Fibroblast of pulmonary artery (primary cell): ENCODE measurements around the gene TAPT1.
"Not testable (repeated sequence)": the region's sequence is repeated elsewhere in the genome, so short reads cannot be mapped to it uniquely, and the experiment has no call there.

Source experiments
- DNase-seq: peaks from one replicate; pipeline ENCODE4 v3.0.0-alpha.2; 2010; ENCODE audit warnings: low read depth
- H3K4me3 ChIP-seq: replicated peaks from 2 replicates; pipeline ENCODE4 v1.5.1; 2011; ENCODE audit warnings: low read depth, mild to moderate bottlenecking, control low read depth, low read length, moderate library complexity
- CTCF ChIP-seq: IDR thresholded peaks from 2 replicates; pipeline ENCODE4 v1.5.1; 2011; ENCODE audit warnings: mild to moderate bottlenecking, control low read depth, low read length, inconsistent platforms; ENCODE audit errors: missing control alignments

The TAPT1 gene

GRCh38 chr4:16155528-16156169 is 70.6 kb downstream of the TAPT1 start:
- no peak for TF ChIP-seq CTCF
- DNase-seq, result no peak
- no peak overlapping the region for H3K4me3 ChIP-seq

- DNase-seq, result no peak
- H3K4me3 ChIP-seq, result no peak overlapping the region
- no peak for TF ChIP-seq CTCF
These were observed 71.8 kb downstream of the TAPT1 start for GRCh38 chr4:16154451-16154850.

- DNase-seq, result no peak
- no peak for TF ChIP-seq CTCF
- H3K4me3 ChIP-seq, result no peak overlapping the region
These were observed 75.6 kb downstream of the TAPT1 start for GRCh38 chr4:16150716-16151115.

- DNase-seq, result not testable (repeated sequence)
These were observed 81.4 kb downstream of the TAPT1 start for GRCh38 chr4:16144913-16145312.

GRCh38 chr4:16142598-16143310 is 83.5 kb downstream of the TAPT1 start:
- H3K4me3 ChIP-seq, result no peak overlapping the region
- DNase-seq, result no peak
- no peak for TF ChIP-seq CTCF

More at GRCh38 chr4:16144913-16145312, 81.4 kb downstream of the TAPT1 start:
- H3K4me3 ChIP-seq, result not testable (repeated sequence)

- TF ChIP-seq CTCF, result no peak
- DNase-seq, result peak; percentile 91
- no peak overlapping the region for H3K4me3 ChIP-seq
These were observed 85.4 kb downstream of the TAPT1 start for GRCh38 chr4:16140879-16141249.

- no peak for TF ChIP-seq CTCF
- no peak for DNase-seq
- no peak overlapping the region for H3K4me3 ChIP-seq
These were observed 85.9 kb downstream of the TAPT1 start for GRCh38 chr4:16140231-16140878.
